ENCODE results near the gene FLCN.
"Not testable (repeated sequence)": the region's sequence is repeated elsewhere in the genome, so short reads cannot be mapped to it uniquely, and the experiment has no call there.

Gene FLCN

GRCh38 chr17:17184985-17185757 lies 51.8 kb downstream of the FLCN start:
- not testable (repeated sequence) for DNase-seq (ENCODE audit: low read depth)

- DNase-seq (ENCODE audit: low read depth) = no peak
Observed at GRCh38 chr17:17183744-17184143, 53.2 kb downstream of the FLCN start.

GRCh38 chr17:17182598-17183136 lies 54.3 kb downstream of the FLCN start:
- no peak for DNase-seq (ENCODE audit: low read depth)

GRCh38 chr17:17181666-17182597 lies 55.0 kb downstream of the FLCN start:
- DNase-seq (ENCODE audit: low read depth) = no peak

DNA sequence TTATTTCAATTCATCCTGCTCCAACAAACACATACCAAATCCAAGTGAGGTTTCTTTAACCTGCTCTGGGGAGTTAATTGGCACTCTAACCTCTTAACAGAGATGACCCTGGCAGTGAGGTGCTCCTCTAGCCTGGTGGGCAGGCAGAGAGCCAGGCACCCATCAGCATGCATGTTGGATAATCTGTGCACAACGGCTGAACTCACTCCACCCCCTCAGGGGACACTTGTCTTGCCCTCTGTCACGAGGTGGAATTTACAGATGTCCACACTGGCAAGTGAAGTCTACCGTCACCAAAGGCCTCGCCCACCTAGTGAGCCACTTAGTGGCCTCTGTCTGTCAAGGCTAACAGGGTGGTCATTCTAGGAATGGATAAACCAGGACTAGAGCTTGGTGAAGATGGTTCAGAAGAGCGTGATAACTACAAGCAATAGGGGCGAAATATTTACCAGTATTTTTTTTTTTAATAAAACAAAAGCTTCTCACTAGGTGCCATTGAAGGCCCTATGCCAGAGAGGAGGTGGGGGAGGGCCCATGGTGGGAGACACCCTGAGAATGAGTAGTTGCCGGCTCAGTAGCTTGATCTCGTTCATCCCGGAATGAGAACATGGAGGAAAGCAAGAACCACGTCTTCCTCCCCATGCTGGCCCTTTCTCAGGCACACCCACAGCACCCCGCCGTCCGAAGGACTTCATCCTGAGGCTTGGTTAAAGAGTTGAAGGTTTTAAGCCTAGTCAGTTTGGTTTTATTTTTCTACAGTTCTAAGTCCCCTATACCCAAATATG lies 56.0 kb downstream of the FLCN start:
- no peak for DNase-seq (ENCODE audit: low read depth)

DNA sequence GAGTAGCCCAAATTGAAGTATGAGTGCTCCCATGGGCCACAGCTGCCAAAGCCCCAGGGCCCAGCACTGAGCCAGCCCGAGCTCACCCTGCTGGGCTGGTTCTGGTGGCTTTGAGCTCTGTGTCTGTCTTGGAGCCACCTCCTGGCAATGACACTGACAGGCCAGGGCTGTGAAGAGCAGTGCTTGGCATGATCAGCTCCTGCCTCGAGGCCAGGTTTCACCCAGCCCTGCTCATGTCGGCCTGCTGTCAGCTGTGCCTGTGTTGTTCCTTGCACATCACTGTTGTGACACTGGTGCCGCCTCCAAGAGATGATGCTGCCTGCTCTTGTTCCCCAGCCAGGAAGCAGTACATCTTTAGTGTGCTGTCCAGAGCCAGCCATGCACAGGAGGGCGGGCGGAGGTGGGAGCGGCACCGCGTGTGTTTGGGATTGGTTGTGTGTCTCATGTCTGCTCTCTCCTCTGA lies 56.8 kb downstream of the FLCN start:
- no peak for DNase-seq (ENCODE audit: low read depth)

DNA sequence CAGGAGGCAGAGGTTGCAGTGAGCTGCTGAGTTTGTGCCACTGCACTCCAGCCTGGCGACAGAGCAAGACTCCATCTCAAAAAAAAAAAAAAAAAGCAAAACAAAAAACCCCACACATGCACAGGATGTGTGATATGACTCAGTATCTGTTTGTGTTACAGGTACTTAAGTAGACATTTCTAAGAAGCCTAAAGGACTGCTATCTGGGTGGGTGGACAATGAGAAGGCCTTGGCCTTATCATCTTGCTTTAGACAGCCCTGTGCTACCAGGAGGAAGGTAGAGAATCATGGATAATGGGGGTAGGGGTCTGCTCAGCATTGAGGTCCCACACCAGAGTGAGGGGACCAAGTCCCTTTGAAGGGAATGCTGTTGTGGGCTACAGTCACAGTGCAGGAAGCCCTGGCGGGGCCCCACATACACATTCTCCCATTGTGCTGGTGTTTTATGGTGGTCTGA lies 57.6 kb downstream of the FLCN start:
- no peak for DNase-seq (ENCODE audit: low read depth)

GRCh38 chr17:17177176-17177575 lies 59.8 kb downstream of the FLCN start:
- no peak for DNase-seq (ENCODE audit: low read depth)

DNA sequence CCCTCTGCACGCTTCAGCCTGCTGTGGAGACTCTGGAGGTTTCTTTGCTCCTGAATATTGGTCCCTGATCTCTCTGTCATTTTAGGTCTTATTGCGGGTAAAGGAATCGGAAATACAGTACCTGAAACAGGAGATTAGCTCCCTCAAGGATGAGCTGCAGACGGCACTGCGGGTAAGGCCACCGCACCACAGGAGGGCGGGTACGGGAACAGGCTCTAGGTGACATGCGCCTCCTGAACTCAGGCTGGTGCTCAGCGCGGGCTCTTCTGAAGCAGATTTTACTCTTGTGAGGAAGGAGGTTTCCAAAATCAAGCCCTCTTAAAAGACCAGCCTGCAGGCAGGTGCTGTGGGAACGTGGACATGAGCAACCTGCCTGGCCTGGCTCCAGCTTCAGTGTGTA lies 60.6 kb downstream of the FLCN start:
- DNase-seq (ENCODE audit: low read depth) = no peak

- no peak for DNase-seq (ENCODE audit: low read depth)
Observed at GRCh38 chr17:17175917-17176316, 61.1 kb downstream of the FLCN start.

- no peak for DNase-seq (ENCODE audit: low read depth)
Observed at GRCh38 chr17:17175340-17175739, 61.6 kb downstream of the FLCN start.

DNA sequence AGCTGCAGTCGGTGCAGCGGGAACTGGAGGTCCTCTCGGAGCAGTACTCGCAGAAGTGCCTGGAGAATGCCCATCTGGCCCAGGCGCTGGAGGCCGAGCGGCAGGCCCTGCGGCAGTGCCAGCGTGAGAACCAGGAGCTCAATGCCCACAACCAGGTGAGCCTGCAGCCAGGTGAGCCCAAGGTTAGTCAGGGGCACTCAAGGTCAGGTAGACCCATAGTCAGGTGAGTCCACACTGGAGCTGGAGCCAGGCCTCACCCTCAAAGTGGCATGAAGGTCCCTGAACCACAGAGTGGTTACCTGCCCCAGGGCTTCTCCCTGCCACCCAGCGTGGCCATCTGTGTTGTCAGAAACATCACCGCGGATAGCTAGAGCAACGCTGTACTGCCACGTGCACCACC lies 63.0 kb downstream of the FLCN start:
- no peak for DNase-seq (ENCODE audit: low read depth)

GRCh38 chr17:17172990-17173389 lies 64.0 kb downstream of the FLCN start:
- DNase-seq (ENCODE audit: low read depth) = no peak

- no peak for DNase-seq (ENCODE audit: low read depth)
Observed at GRCh38 chr17:17172001-17172939, 64.7 kb downstream of the FLCN start.

DNA sequence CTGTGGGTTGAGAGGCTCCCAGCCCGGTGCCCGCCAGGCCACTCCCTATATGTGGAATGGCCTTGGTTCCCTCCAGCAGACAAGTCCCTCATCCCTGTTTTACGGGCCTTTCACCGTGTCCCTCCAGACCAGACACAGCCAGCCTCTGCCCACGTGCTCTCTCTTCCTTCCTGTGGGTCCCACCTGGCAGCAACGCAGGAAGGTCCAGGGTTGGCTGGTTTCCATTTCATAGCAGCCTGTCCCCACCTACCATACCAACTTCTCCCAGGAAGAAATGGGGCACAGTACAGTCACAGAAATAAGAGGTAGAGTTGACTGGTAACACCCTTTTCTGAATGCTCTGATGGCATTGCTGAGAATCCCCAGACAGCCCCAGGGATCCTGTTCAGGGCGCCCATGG lies 65.8 kb downstream of the FLCN start:
- no peak for DNase-seq (ENCODE audit: low read depth)

DNA sequence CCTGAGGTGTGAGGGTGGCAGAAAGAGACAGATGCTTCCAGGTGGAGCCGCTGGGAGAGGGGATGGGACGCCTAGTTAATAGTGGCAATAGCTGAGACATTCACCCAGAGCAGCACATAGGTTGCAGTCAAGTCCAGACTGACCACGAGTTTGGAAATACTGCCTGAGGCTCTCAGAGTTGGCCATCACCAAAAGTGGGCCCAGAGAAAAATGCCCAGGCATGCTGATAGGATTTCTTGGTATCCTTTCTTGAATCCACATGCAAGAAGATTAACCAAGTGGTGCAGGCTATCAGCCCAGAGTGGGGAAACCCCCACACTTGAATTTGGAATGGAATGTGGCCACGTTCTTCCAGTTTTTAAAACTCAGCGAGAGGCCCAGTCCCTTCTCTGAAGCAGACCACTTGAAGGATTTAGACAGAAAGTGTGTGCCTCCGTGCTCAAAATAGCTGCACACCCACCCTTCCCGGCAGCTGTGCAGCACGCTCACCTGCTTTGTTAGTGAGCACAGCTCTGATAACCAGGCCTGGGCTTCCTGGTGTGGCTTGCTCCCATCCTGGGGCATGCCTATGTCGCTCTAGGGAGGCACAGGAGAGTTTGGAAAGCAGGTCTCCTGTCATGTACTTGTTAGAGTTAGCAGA lies 66.5 kb downstream of the FLCN start:
- no peak for DNase-seq (ENCODE audit: low read depth)

DNA sequence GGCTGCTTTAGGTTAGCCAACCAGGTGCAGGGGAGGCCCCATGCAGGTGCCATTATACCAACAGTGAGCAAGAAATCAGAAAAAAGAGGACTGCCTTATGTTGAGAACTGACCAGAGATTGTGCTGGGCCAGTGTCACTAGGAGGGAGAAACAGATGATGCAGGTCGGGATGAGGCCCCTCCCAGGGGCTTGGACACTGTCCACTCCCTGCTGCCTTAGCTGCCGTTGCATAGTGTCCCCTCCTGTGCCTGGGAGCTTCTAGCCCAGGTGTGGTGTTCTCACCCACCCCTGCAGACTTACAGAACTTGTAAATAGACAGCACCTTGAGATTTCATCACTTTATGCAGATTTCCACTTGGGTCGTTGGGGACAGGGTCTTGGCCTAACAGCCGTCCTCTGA lies 67.6 kb downstream of the FLCN start:
- DNase-seq (ENCODE audit: low read depth) = no peak

GRCh38 chr17:17168401-17168800 lies 68.6 kb downstream of the FLCN start:
- no peak for DNase-seq (ENCODE audit: low read depth)

DNA sequence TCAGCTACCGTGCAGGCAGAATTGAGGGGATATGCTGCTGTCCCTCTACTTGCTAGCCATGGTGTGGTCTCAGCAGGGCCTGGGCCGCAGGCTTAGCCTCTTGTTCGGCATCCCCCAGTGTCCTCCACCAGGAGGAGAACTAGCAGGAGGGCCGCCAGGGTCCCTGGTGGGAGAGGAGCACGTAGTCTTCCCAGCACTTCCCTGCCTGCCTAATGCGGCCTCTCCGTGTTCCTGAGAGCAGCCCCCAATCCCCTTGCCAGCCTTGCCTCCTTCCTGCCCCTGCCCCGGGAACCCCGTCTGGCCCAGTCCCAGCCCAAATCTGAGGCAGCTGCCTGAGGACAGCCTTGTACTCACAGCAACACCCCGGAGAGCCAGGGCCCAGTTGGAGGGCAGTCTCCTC lies 69.0 kb downstream of the FLCN start:
- no peak for DNase-seq (ENCODE audit: low read depth)

GRCh38 chr17:17167356-17167755 lies 69.6 kb downstream of the FLCN start:
- no peak for DNase-seq (ENCODE audit: low read depth)

Measured in stimulated activated CD8-positive, alpha-beta memory T cell treated with anti-CD3 and anti-CD28 coated beads, Interleukin-7, amount 100 ng/mL, for 24 hours (primary cell).